ENCODE data around the gene MYT1. TPM values are rescaled to one million over a fixed set of nuclear protein-coding genes. Genes with fewer than 3 reads are reported as not detected.
A peak's percentile ranks its signal among the peaks of the same experiment; 100 is the strongest.

MYT1 gene
- total and polyA plus RNA-seq, 2 of the 8 experiments (the other 6 are each of a cell fraction or from before 2014, with no cell fraction given): 0.63 to 2.0 TPM

GRCh38 chr20:64223526-64224067 lies 59.3 kb downstream of the MYT1 start:
- 0 out of 2 replicates have a peak overlapping the region, but pooled peaks have one; percentile 19 for H2AFZ ChIP-seq (ENCODE audit: low read length)
- no peaks in the 10 kb centered on the region for H3K23me2 ChIP-seq (ENCODE audit: low read depth, low read length)
- peak overlapping the region; percentile 45; the same call in 1 of the 2 replicates for H2BK12ac ChIP-seq (ENCODE audit: low read depth, low read length)
- peak overlapping the region; percentile 14; the same call in 1 of the 2 replicates for H2BK15ac ChIP-seq (ENCODE audit: low read length)
- no peaks in the 10 kb centered on the region for H3K79me1 ChIP-seq (ENCODE audit: low read depth, low read length)
- no peak overlapping the region for H2BK120ac ChIP-seq (replicated peaks; ENCODE audit: low read depth, low read length)
- FAIRE-seq (no peak), DNase-seq (ENCODE audit: low read depth in 1 of 2, low spot score in 2 of 2) (peak; percentile 63 to 88)
- H3K79me2 ChIP-seq (ENCODE audit: control insufficient read depth in 1 of 2, insufficient read depth in 2 of 2, low read length in 2 of 2): no peaks in the 10 kb centered on the region
- 25% methylated on average over 13 of the region's 13 CpGs; no CpG with 5 or more reads in 1 of the 2 experiments for WGBS, 2 experiments (ENCODE audit: extremely low coverage in 1 of 2, insufficient coverage in 1 of 2, insufficient read length in 1 of 2, insufficient replicate concordance in 2 of 2, low coverage in 1 of 2, low lambda C conversion rate in 2 of 2, missing lambda C conversion rate in 1 of 2)
- H3K4me1 ChIP-seq (replicated peaks in 1 of 4; ENCODE audit: control insufficient read depth in 3 of 4, insufficient read depth in 4 of 4, low read length in 3 of 4): peaks cover 0 to 12% (median 10%) of the 10 kb centered on the region in 4 experiments; a peak in 6 of 7 replicates
- H4K91ac ChIP-seq (replicated peaks; ENCODE audit: insufficient read length, low read length): peak overlapping the region; percentile 47
- peak overlapping the region; percentile 18; the same call in 1 of the 2 replicates for H2BK20ac ChIP-seq (ENCODE audit: low read length)
- H3K56ac ChIP-seq (replicated peaks; ENCODE audit: insufficient read length, low read depth, low read length): no peak overlapping the region
- no peak overlapping the region for H3K23ac ChIP-seq (ENCODE audit: insufficient read length)
- no peak overlapping the region for H3K14ac ChIP-seq (ENCODE audit: insufficient read length)
- no peak overlapping the region for H3K27ac ChIP-seq (ENCODE audit: low read depth, low read length)
- H3K9me3 ChIP-seq (ENCODE audit: insufficient read depth in 2 of 2, low read depth in 1 of 2, low read length in 1 of 2): no peaks in the 10 kb centered on the region
- H3K18ac ChIP-seq (ENCODE audit: extremely low read depth, low read length): peak overlapping the region; percentile 49
- peak overlapping the region; percentile 89; the same call in 1 of the 2 replicates for H2BK5ac ChIP-seq (ENCODE audit: low read depth, low read length)
- no peaks in the 10 kb centered on the region for H3K27me3 ChIP-seq (replicated peaks in 1 of 4; ENCODE audit: control insufficient read depth in 3 of 4, extremely low read depth in 1 of 4, insufficient read depth in 3 of 4, low read length in 3 of 4)
- no peaks in the 10 kb centered on the region for H4K20me1 ChIP-seq (replicated peaks in 1 of 2; ENCODE audit: control insufficient read depth in 1 of 2, insufficient read depth in 2 of 2, low read length in 2 of 2)
- CTCF ChIA-PET (ENCODE audit: partially characterized antibody): interaction anchor here (0.9 to 3.9 kb wide), 30 partner anchors 10 to 170 kb away, joined by 3 to 41 read pairs (median 6); partner anchors contain the start of genes LKAAEAR1 and PCMTD2
- POLR2A ChIA-PET (ENCODE audit: partially characterized antibody): interaction anchor here (0.9 to 2.1 kb wide), 4 partner anchors 14 to 85 kb away, joined by 4 to 11 read pairs (median 5); partner anchors contain the start of gene PCMTD2
- peak overlapping the region; percentile 0 for H4K5ac ChIP-seq (ENCODE audit: insufficient read length, low read depth, low read length)
- no peak overlapping the region for H3K4ac ChIP-seq (replicated peaks; ENCODE audit: insufficient read length, low read depth, low read length)
- peak overlapping the region; percentile 4; the same call in 1 of the 2 replicates for H4K8ac ChIP-seq (ENCODE audit: extremely low read depth, insufficient read depth, low read length)
- no peak overlapping the region; a peak in 1 of 8 replicates for H3K4me3 ChIP-seq (ENCODE audit: extremely low read depth in 1 of 4, insufficient read depth in 2 of 4, low read depth in 3 of 4, low read length in 4 of 4)
- no peak overlapping the region for H2AK5ac ChIP-seq (ENCODE audit: low read depth, low read length)
- no peaks in the 10 kb centered on the region for H3K36me3 ChIP-seq (ENCODE audit: control insufficient read depth in 2 of 4, insufficient read depth in 4 of 4, low read length in 3 of 4)
- H3K9ac ChIP-seq (replicated peaks in 1 of 4; ENCODE audit: extremely low read depth in 1 of 4, low read depth in 3 of 4, low read length in 3 of 4): peak overlapping the region in 1 of 4 experiments; percentile 26; a peak in 1 of 7 replicates
- peak overlapping the region; percentile 57 to 61 for H3K4me2 ChIP-seq (ENCODE audit: insufficient read depth in 1 of 2, low read depth in 2 of 2, low read length in 2 of 2)
- TF ChIP-seq SP1 (IDR thresholded peaks at IDR 0.05; ENCODE audit: low read depth, low read length) (0 out of 2 replicates have a peak, but pooled peaks have one; percentile 16), CREB1 (IDR thresholded peaks at IDR 0.05) (0 out of 2 replicates have a peak, but pooled peaks have one; percentile 34), RAD21 (IDR thresholded peaks at IDR 0.05 in 1 of 2, conservative IDR thresholded peaks at IDR 0.05 in 1 of 2; ENCODE audit: low read depth in 2 of 2, low read length in 2 of 2) (peak; percentile 67 to 78), BRCA1 (IDR thresholded peaks at IDR 0.05; ENCODE audit: low read depth, low read length) (no peak), GABPA (IDR thresholded peaks at IDR 0.05; ENCODE audit: borderline replicate concordance, insufficient read depth, low read length) (peak; percentile 65; the same call in 1 of the 2 replicates), HDAC6 (IDR thresholded peaks at IDR 0.05; ENCODE audit: low read depth, low read length) (no peak), HDAC2 (IDR thresholded peaks at IDR 0.05; ENCODE audit: borderline replicate concordance in 1 of 2, low read depth in 2 of 2, low read length in 2 of 2) (peak in 1 of 2 experiments; percentile 66; a peak in 1 of 4 replicates), TAF7 (optimal IDR thresholded peaks at IDR 0.05; ENCODE audit: borderline replicate concordance, low read depth, low read length) (peak; percentile 64)
- TF ChIP-seq, protein P1, sequence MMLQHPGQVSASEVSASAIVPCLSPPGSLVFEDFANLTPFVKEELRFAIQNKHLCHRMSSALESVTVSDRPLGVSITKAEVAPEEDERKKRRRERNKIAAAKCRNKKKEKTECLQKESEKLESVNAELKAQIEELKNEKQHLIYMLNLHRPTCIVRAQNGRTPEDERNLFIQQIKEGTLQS (IDR thresholded peaks at IDR 0.05; ENCODE audit: insufficient read depth, low read depth, low read length): no peak

Measured in H1 (cell line).